SK-N-SH (cell line): ENCODE measurements around the gene MAML3. TPM values are rescaled to one million over a fixed set of nuclear protein-coding genes. Genes with fewer than 3 reads are reported as not detected.
A peak's percentile ranks its signal among the peaks of the same experiment; 100 is the strongest.

Source experiments
- CTCF ChIA-PET: fragments of 300-600, 350-600 bp; formaldehyde crosslinking; extraction: SDS; loops from one replicate; lab custom pipeline; 2021; lab: Yijun Ruan, JAX
- POLR2A ChIA-PET: fragments of 350-600 bp; sonication (Branson Sonifier 250); formaldehyde crosslinking; extraction: SDS; loops from one replicate; lab custom pipeline; 2020; ENCODE audit warnings: antibody characterized with exemption, inconsistent platforms; lab: Yijun Ruan, JAX
- DNase-seq: peaks from one replicate; pipeline ENCODE4 v3.0.0; 2012
- H2AFZ ChIP-seq: fragments of 200-600 bp; sonication (generic); 2 replicates; pipeline ENCODE4 v1.8.1; 2016; ENCODE audit warnings: antibody characterized with exemption, mild to moderate bottlenecking, low read depth
- H3F3A ChIP-seq: fragments of 200-600 bp; sonication (generic); replicated peaks from 2 replicates; pipeline ENCODE3; 2016; ENCODE audit warnings: antibody characterized with exemption, mild to moderate bottlenecking; ENCODE audit not compliant: insufficient read depth
- H3K27ac ChIP-seq, 2 experiments: fragments of 200-500 bp in 1 of 2; fragments of 200-600 bp in 1 of 2; sonication (Bioruptor generic) in 1 of 2; sonication (generic), shearing (Covaris generic) in 1 of 2; 2 replicates each; pipeline versions ENCODE4 v1.5.1 to v1.6.1; 2014 to 2016; ENCODE audit warnings: low read depth in 2 of 2, inconsistent platforms in 1 of 2, low read length in 1 of 2, mild to moderate bottlenecking in 1 of 2, mixed read lengths in 1 of 2
- H3K27me3 ChIP-seq: fragments of 200-600 bp; sonication (generic), shearing (Covaris generic); 2 replicates; pipeline ENCODE4 v1.6.1; 2016; ENCODE audit warnings: mixed run types; ENCODE audit not compliant: insufficient read depth
- H3K36me3 ChIP-seq, 2 experiments: fragments of 200-500 bp in 1 of 2; fragments of 200-600 bp in 1 of 2; sonication (Bioruptor generic) in 1 of 2; sonication (generic) in 1 of 2; replicated peaks in 1 of 2; 2 replicates each; pipeline versions ENCODE3 to v1.5.1; 2014 to 2016; ENCODE audit warnings: low read length in 1 of 2, mild to moderate bottlenecking in 1 of 2; ENCODE audit not compliant: insufficient read depth in 2 of 2, control insufficient read depth in 1 of 2
- H3K4me1 ChIP-seq, 2 experiments: fragments of 200-500 bp in 1 of 2; fragments of 200-600 bp in 1 of 2; sonication (Bioruptor generic) in 1 of 2; sonication (generic), shearing (Covaris generic) in 1 of 2; 2 replicates each; pipeline versions ENCODE4 v1.5.1 to v1.6.1; 2014 to 2016; ENCODE audit warnings: low read depth in 1 of 2, low read length in 1 of 2, mixed run types in 1 of 2; ENCODE audit not compliant: insufficient read depth in 2 of 2, control insufficient read depth in 1 of 2
- H3K4me2 ChIP-seq: fragments of 200-600 bp; sonication (generic), shearing (Covaris generic); 2 replicates; pipeline ENCODE4 v1.6.1; 2017; ENCODE audit warnings: mixed run types
- H3K4me3 ChIP-seq, 2 experiments: fragments of 200-500 bp in 1 of 2; fragments of 200-600 bp in 1 of 2; sonication (Bioruptor generic) in 1 of 2; sonication (generic), shearing (Covaris generic) in 1 of 2; 2 replicates each; pipeline versions ENCODE4 v1.5.1 to v1.8.1; 2014 to 2016; ENCODE audit warnings: low read depth in 2 of 2, inconsistent platforms in 1 of 2, low read length in 1 of 2, mild to moderate bottlenecking in 1 of 2, mixed read lengths in 1 of 2, moderate library complexity in 1 of 2
- H3K79me2 ChIP-seq: fragments of 200-600 bp; sonication (generic); 2 replicates; pipeline ENCODE4 v1.8.1; 2017; ENCODE audit warnings: mild to moderate bottlenecking; ENCODE audit not compliant: insufficient read depth
- H3K9ac ChIP-seq: fragments of 200-600 bp; sonication (generic); 2 replicates; pipeline ENCODE4 v1.6.1; 2017; ENCODE audit warnings: mixed run types
- H3K9me2 ChIP-seq: fragments of 200-600 bp; sonication (generic); 2 replicates; pipeline ENCODE4 v1.6.1; 2017; ENCODE audit warnings: mixed run types
- H3K9me3 ChIP-seq: fragments of 200-600 bp; sonication (generic); 2 replicates; pipeline ENCODE4 v1.6.1; 2017; ENCODE audit warnings: mixed run types, mild to moderate bottlenecking, moderate library complexity
- H4K20me1 ChIP-seq: fragments of 200-600 bp; sonication (generic); 2 replicates; pipeline ENCODE4 v1.6.1; 2017; ENCODE audit warnings: mild to moderate bottlenecking, mixed run types; ENCODE audit not compliant: insufficient read depth
- EP300 ChIP-seq, 2 experiments: IDR thresholded peaks; 2 replicates each; pipeline versions ENCODE4 v1.4.0 to v1.6.1; 2012; ENCODE audit warnings: borderline replicate concordance in 1 of 2, low read depth in 1 of 2, low read length in 1 of 2
- FOSL2 ChIP-seq: IDR thresholded peaks from 2 replicates; pipeline ENCODE4 v1.4.0; 2012; ENCODE audit warnings: low read depth, mild to moderate bottlenecking, moderate library complexity, borderline replicate concordance
- FOXJ3 ChIP-seq: sonication (generic); formaldehyde crosslinking; IDR thresholded peaks from 2 replicates; pipeline ENCODE4 v1.5.1; 2020; ENCODE audit warnings: mild to moderate bottlenecking, missing genetic modification reagents
- FOXM1 ChIP-seq: IDR thresholded peaks from 2 replicates; pipeline ENCODE4 v1.4.0; 2012; ENCODE audit warnings: low read depth, mild to moderate bottlenecking
- GABPA ChIP-seq: IDR thresholded peaks from 2 replicates; pipeline ENCODE4 v1.4.0; 2012; ENCODE audit warnings: low read depth, mild to moderate bottlenecking
- GATA2 ChIP-seq: sonication (generic); formaldehyde crosslinking; IDR thresholded peaks from 2 replicates; pipeline ENCODE4 v1.5.0; 2020; ENCODE audit warnings: mild to moderate bottlenecking, missing genetic modification reagents
- MEF2A ChIP-seq: IDR thresholded peaks from 2 replicates; pipeline ENCODE4 v1.4.0; 2012; ENCODE audit warnings: low read depth, borderline replicate concordance
- MXI1 ChIP-seq: IDR thresholded peaks from 2 replicates; pipeline ENCODE4 v1.6.1; 2012; ENCODE audit warnings: mild to moderate bottlenecking, low read depth, low read length, improper control_type of control experiment
- NFIC ChIP-seq: IDR thresholded peaks from 2 replicates; pipeline ENCODE4 v1.4.0; 2012; ENCODE audit warnings: borderline replicate concordance
- NRF1 ChIP-seq: IDR thresholded peaks from 2 replicates; pipeline ENCODE4 v1.6.1; 2012; ENCODE audit warnings: low read depth, mild to moderate bottlenecking, low read length
- POLR2AphosphoS5 ChIP-seq: IDR thresholded peaks from 2 replicates; pipeline ENCODE4 v1.6.1; 2012; ENCODE audit warnings: low read depth, low read length
- REST ChIP-seq: IDR thresholded peaks from 2 replicates; pipeline ENCODE4 v1.6.1; 2012; ENCODE audit warnings: mild to moderate bottlenecking, low read depth, low read length, moderate library complexity
- RXRA ChIP-seq: IDR thresholded peaks from 2 replicates; pipeline ENCODE4 v1.4.0; 2012; ENCODE audit warnings: low read depth, mild to moderate bottlenecking, borderline replicate concordance
- SMC3 ChIP-seq: IDR thresholded peaks from 2 replicates; pipeline ENCODE4 v1.6.1; 2012; ENCODE audit warnings: low read depth, low read length, improper control_type of control experiment
- TAF1 ChIP-seq: IDR thresholded peaks from 2 replicates; pipeline ENCODE4 v1.6.1; 2012; ENCODE audit warnings: low read depth, mild to moderate bottlenecking, low read length, moderate library complexity, borderline replicate concordance
- USF2 ChIP-seq: fragments of 150-350 bp; IDR thresholded peaks from 2 replicates; pipeline ENCODE4 v1.6.1; 2017; ENCODE audit warnings: antibody characterized with exemption, low read length, low read depth, borderline replicate concordance
- YY1 ChIP-seq: IDR thresholded peaks from 2 replicates; pipeline ENCODE4 v1.4.0; 2012; ENCODE audit warnings: low read depth, mild to moderate bottlenecking
- WGBS: methylation state at CpG from one replicate; pipeline ENCODE4 v1.1.6; 2017; ENCODE audit warnings: low lambda C conversion rate; 5-methylcytosine and 5-hydroxymethylcytosine counted together
- polyA plus RNA-seq, 3 experiments: library from polyadenylated mRNA; depleted of rRNA; stranded (reverse); fragments of >200 nt; gene quantifications; 2 replicates each; pipeline ENCODE4 v1.2.3, GENCODE V29; 2012

Gene MAML3
- polyA plus RNA-seq, 1 of the 3 experiments (the other 2 are of a cell fraction) = 5.3 TPM

- no peaks in the 10 kb centered on the region for H3K36me3 ChIP-seq
- H4K20me1 ChIP-seq = no peaks in the 10 kb centered on the region
- H3K4me1 ChIP-seq = peaks cover 0 to 46% of the 10 kb centered on the region in 2 experiments; a peak in 2 of 4 replicates
- no peak overlapping the region for H3K9ac ChIP-seq
- WGBS = 85% methylated on average over 1 of the region's 1 CpG
- H3K4me3 ChIP-seq = no peak overlapping the region
- H2AFZ ChIP-seq = no peak overlapping the region
- peak overlapping the region in 1 of 2 experiments; percentile 100; a peak in 2 of 4 replicates for H3K27ac ChIP-seq
- ChIA-PET CTCF (no interaction called here), POLR2A (no interaction called here)
- DNase-seq = no peak
- no peaks in the 10 kb centered on the region for H3K79me2 ChIP-seq
- TF ChIP-seq RXRA = no peak
- no peak for TF ChIP-seq REST
- TF ChIP-seq YY1 = no peak
- no peak for TF ChIP-seq USF2
- TF ChIP-seq NRF1 = no peak
- TF ChIP-seq TAF1 = no peak
- TF ChIP-seq GATA2 = no peak
- no peak overlapping the region for H3K4me2 ChIP-seq
- H3K27me3 ChIP-seq = no peaks in the 10 kb centered on the region
- no peaks in the 10 kb centered on the region for H3K9me2 ChIP-seq
- no peaks in the 10 kb centered on the region for H3F3A ChIP-seq
- H3K9me3 ChIP-seq = no peaks in the 10 kb centered on the region
These were observed 182.9 kb downstream of the MAML3 start for GRCh38 chr4:139971111-139971510.

GRCh38 chr4:139969635-139970266, 184.2 kb downstream of the MAML3 start:
- Histone ChIP-seq H3K4me3 (no peak overlapping the region), H3K27ac (peak overlapping the region in 1 of 2 experiments; percentile 100; a peak in 2 of 4 replicates), H3K9me2 (no peaks in the 10 kb centered on the region), H3K27me3 (no peaks in the 10 kb centered on the region), H3K4me1 (peaks cover 10 to 49% of the 10 kb centered on the region in 2 experiments; a peak in 3 of 4 replicates), H3K9ac (no peak overlapping the region), H3K9me3 (no peaks in the 10 kb centered on the region), H3F3A (no peaks in the 10 kb centered on the region), H3K4me2 (no peak overlapping the region), H3K36me3 (no peaks in the 10 kb centered on the region), H2AFZ (no peak overlapping the region), H3K79me2 (no peaks in the 10 kb centered on the region), H4K20me1 (no peaks in the 10 kb centered on the region)
- 87% methylated on average over 7 of the region's 7 CpGs for WGBS
- ChIA-PET POLR2A (interaction anchor here (1.3 kb wide), 1 partner anchor 60 kb away, joined by 3 read pairs; no protein-coding TSS in a partner anchor), CTCF (interaction anchor here (1.2 kb wide), 1 partner anchor 15 kb away, joined by 3 read pairs; no protein-coding TSS in a partner anchor)
- TF ChIP-seq GATA2 (no peak), NRF1 (no peak), NFIC (no peak), POLR2AphosphoS5 (no peak), FOSL2 (no peak), FOXM1 (no peak), MEF2A (no peak), EP300 (IDR thresholded peaks at IDR 0.05; ENCODE audit: borderline replicate concordance in 1 of 2, low read depth in 1 of 2, low read length in 1 of 2) (no peak), GABPA (no peak), FOXJ3 (CRISPR knock-in tag) (no peak), SMC3 (no peak), MXI1 (no peak), TAF1 (no peak)
- no peak for DNase-seq
